Measurements from ENCODE around the gene PKMYT1.

DNA sequence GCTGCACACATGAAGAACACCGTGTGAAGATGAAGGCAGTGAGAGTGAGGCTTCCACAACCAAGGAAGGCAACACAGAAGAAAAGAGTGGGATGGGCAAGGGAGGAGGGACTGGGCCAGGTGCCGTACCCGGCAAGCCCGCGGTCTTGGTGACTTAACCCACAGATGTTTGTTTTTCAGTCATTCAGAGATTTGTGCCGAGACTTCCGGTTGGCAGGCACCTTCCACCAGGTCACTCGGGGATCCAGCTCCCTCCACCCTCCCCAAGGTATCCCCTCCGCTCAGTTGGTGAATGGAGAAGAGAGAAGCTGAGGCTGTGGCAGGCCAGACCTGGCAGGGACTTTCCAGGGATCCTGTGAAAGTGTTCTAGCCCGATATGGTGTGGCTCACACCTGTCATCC is 21.0 kb downstream of the PKMYT1 start:
- TF ChIP-seq CTCF (IDR thresholded peaks at IDR 0.05; ENCODE audit: low read depth, low read length, poor library complexity, severe bottlenecking): no peak
- TF ChIP-seq EZH2phosphoT487 (IDR thresholded peaks at IDR 0.05; ENCODE audit: borderline replicate concordance, low read length): no peak

Data from DOHH2 (cell line).